GM23338 (cell line): ENCODE data around the gene EPX. TPM values are rescaled to one million over a fixed set of nuclear protein-coding genes. Genes with fewer than 3 reads are reported as not detected.

Experiments
- ATAC-seq: fragments of 200-7000 bp; cut with Tn5 transposase; 3 replicates; pipeline ENCODE4 v1.9.1; 2020
- DNase-seq: peaks from one replicate; pipeline ENCODE4 v3.0.0-alpha.2; 2015; ENCODE audit warnings: low spot score
- H2AFZ ChIP-seq: fragments of 200-600 bp; sonication (generic); 2 replicates; pipeline ENCODE4 v1.8.0; 2016; ENCODE audit warnings: antibody characterized with exemption, mild to moderate bottlenecking, moderate library complexity
- H3F3A ChIP-seq: fragments of 200-600 bp; sonication (generic); replicated peaks from 2 replicates; pipeline ENCODE4 v1.8.0; 2017; ENCODE audit warnings: antibody characterized with exemption, mixed run types, low read depth
- H3K27ac ChIP-seq: fragments of 200-600 bp; sonication (generic); 2 replicates; pipeline ENCODE4 v1.6.1; 2016; ENCODE audit warnings: low read depth
- H3K27me3 ChIP-seq: fragments of 200-600 bp; sonication (generic); 2 replicates; pipeline ENCODE4 v1.8.0; 2016; ENCODE audit warnings: mild to moderate bottlenecking, mixed run types, moderate library complexity; ENCODE audit not compliant: insufficient read depth
- H3K36me3 ChIP-seq: fragments of 200-600 bp; sonication (generic); 2 replicates; pipeline ENCODE4 v1.8.0; 2016; ENCODE audit warnings: mild to moderate bottlenecking; ENCODE audit not compliant: insufficient read depth
- H3K4me1 ChIP-seq: fragments of 200-600 bp; sonication (generic); 2 replicates; pipeline ENCODE4 v1.8.0; 2016; ENCODE audit warnings: mild to moderate bottlenecking, moderate library complexity; ENCODE audit not compliant: insufficient read depth
- H3K4me2 ChIP-seq: fragments of 200-600 bp; sonication (generic); 2 replicates; pipeline ENCODE4 v1.7.1; 2017; ENCODE audit warnings: mixed run types
- H3K4me3 ChIP-seq: fragments of 200-600 bp; sonication (generic); 2 replicates; pipeline ENCODE4 v1.6.1; 2016; ENCODE audit warnings: mixed run types
- H3K79me2 ChIP-seq: fragments of 200-600 bp; sonication (generic); replicated peaks from 2 replicates; pipeline ENCODE4 v1.8.0; 2017; ENCODE audit warnings: mild to moderate bottlenecking; ENCODE audit not compliant: insufficient read depth
- H3K9me2 ChIP-seq: fragments of 200-600 bp; sonication (generic); 2 replicates; pipeline ENCODE4 v1.8.0; 2017; ENCODE audit not compliant: insufficient read depth
- H4K20me1 ChIP-seq: fragments of 200-600 bp; sonication (generic); replicated peaks from 2 replicates; pipeline ENCODE4 v1.8.0; 2017; ENCODE audit warnings: mild to moderate bottlenecking; ENCODE audit not compliant: insufficient read depth
- H3K27ac Mint-ChIP-seq: 2 replicates; pipeline ENCODE4 v1.8.0; 2020; ENCODE audit warnings: inconsistent platforms, mild to moderate bottlenecking, moderate library complexity, mixed read lengths
- H3K27me3 Mint-ChIP-seq: 3 replicates; pipeline ENCODE4 v1.8.0; 2022; ENCODE audit warnings: low read depth, mild to moderate bottlenecking, moderate library complexity, mixed read lengths, inconsistent platforms; ENCODE audit not compliant: insufficient read depth, poor library complexity
- H3K36me3 Mint-ChIP-seq: 3 replicates; pipeline ENCODE4 v1.8.0; 2021; ENCODE audit warnings: low read depth, mild to moderate bottlenecking, inconsistent platforms, moderate library complexity, mixed read lengths
- H3K4me1 Mint-ChIP-seq: 3 replicates; pipeline ENCODE4 v1.8.0; 2020; ENCODE audit warnings: mild to moderate bottlenecking, inconsistent platforms, mixed read lengths
- H3K4me3 Mint-ChIP-seq: 3 replicates; pipeline ENCODE4 v1.8.0; 2021; ENCODE audit warnings: moderate library complexity, mild to moderate bottlenecking, inconsistent platforms, mixed read lengths
- H3K9me3 Mint-ChIP-seq: 3 replicates; pipeline ENCODE4 v1.8.0; 2020; ENCODE audit warnings: moderate library complexity, mild to moderate bottlenecking, inconsistent platforms, mixed read lengths
- CREB1 ChIP-seq: fragments of 250-450 bp; sonication (Bioruptor Pico); IDR thresholded peaks from 2 replicates; pipeline ENCODE4 v1.5.0; 2020; ENCODE audit warnings: low read depth, mild to moderate bottlenecking, moderate library complexity
- ETS1 ChIP-seq: IDR thresholded peaks from 2 replicates; pipeline ENCODE4 v1.6.1; 2016; ENCODE audit warnings: antibody characterized with exemption
- EZH2 ChIP-seq: fragments of 200-600 bp; sonication (generic); IDR thresholded peaks from one replicate; pipeline ENCODE4 v1.8.0; 2017; ENCODE audit warnings: antibody characterized with exemption, mild to moderate bottlenecking, low read depth; ENCODE audit not compliant: unreplicated experiment
- EZH2phosphoT487 ChIP-seq: fragments of 200-600 bp; sonication (generic); IDR thresholded peaks from one replicate; pipeline ENCODE4 v1.8.1; 2018; ENCODE audit warnings: antibody characterized with exemption; ENCODE audit not compliant: unreplicated experiment
- JUNB ChIP-seq: IDR thresholded peaks from one replicate; pipeline ENCODE4 v1.6.1; 2016; ENCODE audit warnings: antibody characterized with exemption; ENCODE audit not compliant: unreplicated experiment
- NANOG ChIP-seq: IDR thresholded peaks from 2 replicates; pipeline ENCODE4 v1.6.1; 2016; ENCODE audit warnings: antibody characterized with exemption, borderline replicate concordance
- POLR2AphosphoS5 ChIP-seq: IDR thresholded peaks from 2 replicates; pipeline ENCODE4 v1.6.1; 2016; ENCODE audit warnings: antibody characterized with exemption, low read depth
- REST ChIP-seq: IDR thresholded peaks from one replicate; pipeline ENCODE4 v1.6.1; 2018; ENCODE audit warnings: antibody characterized with exemption; ENCODE audit not compliant: unreplicated experiment
- STAT1 ChIP-seq: IDR thresholded peaks from one replicate; pipeline ENCODE4 v1.6.1; 2016; ENCODE audit warnings: antibody characterized with exemption; ENCODE audit not compliant: unreplicated experiment
- ZNF114 ChIP-seq: fragments of 250-450 bp; sonication (Bioruptor Pico); IDR thresholded peaks from 2 replicates; pipeline ENCODE4 v1.5.0; 2020; ENCODE audit warnings: mild to moderate bottlenecking, moderate library complexity
- ZNF462 ChIP-seq: fragments of 250-450 bp; sonication (Bioruptor Pico); IDR thresholded peaks from 2 replicates; pipeline ENCODE4 v1.5.0; 2020; ENCODE audit warnings: mild to moderate bottlenecking, moderate library complexity
- polyA plus RNA-seq: library from polyadenylated mRNA; unstranded; fragments of >200 nt; fragmentation: Nextera tagmentation; extraction: Ambion mirVana; gene quantifications from 2 replicates; pipeline ENCODE4 v1.2.1, GENCODE V29; 2016
- total RNA-seq: library from RNA; depleted of rRNA; stranded (reverse); fragments of >200 nt; shearing (Covaris generic); gene quantifications from 2 replicates; pipeline ENCODE4 v1.2.3, GENCODE V29; 2014

The EPX gene
- total and polyA plus RNA-seq, 2 experiments from 2014 or later = 0.10 TPM; not detected in 1

- TF ChIP-seq ETS1 (no peak), POLR2AphosphoS5 (no peak), EZH2 (no peak), JUNB (no peak), STAT1 (no peak), ZNF462 (no peak), ZNF114 (CRISPR knock-in tag) (no peak), CREB1 (CRISPR knock-in tag) (no peak), EZH2phosphoT487 (no peak), NANOG (no peak)
Measured at GRCh38 chr17:58161566-58161965, 31.0 kb upstream of the EPX start (continued).

- Histone ChIP-seq H3K27me3 (peaks cover 8% of the 10 kb centered on the region; the same call in 1 of the 2 replicates), H3K4me1 (no peaks in the 10 kb centered on the region), H3K27ac (no peak overlapping the region), H3K36me3 (no peaks in the 10 kb centered on the region), H4K20me1 (no peaks in the 10 kb centered on the region), H2AFZ (no peak overlapping the region), H3K79me2 (no peaks in the 10 kb centered on the region), H3K4me3 (no peak overlapping the region), H3K9me2 (no peaks in the 10 kb centered on the region), H3F3A (no peaks in the 10 kb centered on the region), H3K4me2 (no peak overlapping the region)
- Mint-ChIP-seq H3K27me3 (peaks cover 10% of the 10 kb centered on the region), H3K4me1 (no peaks in the 10 kb centered on the region), H3K27ac (no peak overlapping the region), H3K9me3 (no peaks in the 10 kb centered on the region), H3K4me3 (no peak overlapping the region), H3K36me3 (no peaks in the 10 kb centered on the region)
- DNase-seq (peak; percentile 20), ATAC-seq (no peak)
- TF ChIP-seq NANOG (no peak), REST (peak; percentile 71), JUNB (no peak)
Measured at GRCh38 chr17:58165981-58166380, 26.5 kb upstream of the EPX start.
